GM21786 (cell line): ENCODE results near the gene MAP3K5.
"Not testable (repeated sequence)": the region's sequence is repeated elsewhere in the genome, so short reads cannot be mapped to it uniquely, and the experiment has no call there.

Experiments used
- ATAC-seq: cut with Tn5 transposase; IDR thresholded peaks from one replicate; pipeline ENCODE4 v1.9.1; 2021; ENCODE audit not compliant: unreplicated experiment

The MAP3K5 gene

DNA sequence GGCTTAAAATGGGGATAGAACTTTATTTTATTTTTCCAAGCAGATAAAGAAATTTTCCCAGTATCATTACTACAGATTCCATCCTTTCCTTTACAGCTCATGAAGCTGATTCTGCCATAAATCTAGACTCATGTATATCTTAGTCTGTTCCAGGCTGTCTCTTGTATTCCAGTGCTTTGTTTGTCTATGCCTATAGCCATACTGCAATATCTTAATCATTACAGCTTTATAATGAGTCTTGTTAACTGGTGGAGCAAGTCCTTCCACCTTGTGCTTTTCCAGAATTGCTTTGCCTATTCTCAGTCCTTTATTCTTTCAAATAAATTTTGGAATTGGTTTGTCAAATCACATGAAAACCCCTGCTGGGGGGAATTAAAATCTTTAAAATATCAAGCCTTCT is 99.2 kb downstream of the MAP3K5 start:
- ATAC-seq, result no peak

GRCh38 chr6:136687894-136688293 is 104.4 kb downstream of the MAP3K5 start:
- ATAC-seq, result not testable (repeated sequence)

DNA sequence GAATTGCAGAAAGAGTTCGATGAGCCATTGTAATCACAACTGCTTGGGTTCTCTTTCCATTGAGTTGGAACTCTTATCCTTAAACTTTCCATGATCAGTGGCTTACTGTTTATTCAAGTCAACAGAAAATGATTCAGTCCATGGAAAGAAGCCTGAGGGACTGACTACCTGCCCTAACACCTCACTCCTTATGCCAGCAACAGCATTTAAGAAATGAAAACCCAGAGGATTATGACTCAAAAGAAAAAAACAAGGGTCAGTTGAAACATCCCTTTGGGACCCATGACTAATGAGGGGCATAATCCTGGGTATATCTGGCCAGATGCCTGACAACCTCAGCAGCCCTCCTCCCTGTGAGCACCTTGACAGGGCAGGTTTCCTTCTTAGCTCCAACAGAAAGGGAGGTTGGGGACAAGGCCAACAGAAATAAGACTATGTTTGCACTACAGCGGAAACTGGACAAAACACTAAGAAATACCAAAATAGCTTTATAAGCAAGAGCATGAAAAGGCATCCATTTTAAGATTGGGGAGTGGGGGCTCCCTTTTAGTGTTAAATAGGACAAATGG is 106.7 kb downstream of the MAP3K5 start:
- ATAC-seq, result no peak

- ATAC-seq, result no peak
These were observed 107.8 kb downstream of the MAP3K5 start for GRCh38 chr6:136684466-136684865.

DNA sequence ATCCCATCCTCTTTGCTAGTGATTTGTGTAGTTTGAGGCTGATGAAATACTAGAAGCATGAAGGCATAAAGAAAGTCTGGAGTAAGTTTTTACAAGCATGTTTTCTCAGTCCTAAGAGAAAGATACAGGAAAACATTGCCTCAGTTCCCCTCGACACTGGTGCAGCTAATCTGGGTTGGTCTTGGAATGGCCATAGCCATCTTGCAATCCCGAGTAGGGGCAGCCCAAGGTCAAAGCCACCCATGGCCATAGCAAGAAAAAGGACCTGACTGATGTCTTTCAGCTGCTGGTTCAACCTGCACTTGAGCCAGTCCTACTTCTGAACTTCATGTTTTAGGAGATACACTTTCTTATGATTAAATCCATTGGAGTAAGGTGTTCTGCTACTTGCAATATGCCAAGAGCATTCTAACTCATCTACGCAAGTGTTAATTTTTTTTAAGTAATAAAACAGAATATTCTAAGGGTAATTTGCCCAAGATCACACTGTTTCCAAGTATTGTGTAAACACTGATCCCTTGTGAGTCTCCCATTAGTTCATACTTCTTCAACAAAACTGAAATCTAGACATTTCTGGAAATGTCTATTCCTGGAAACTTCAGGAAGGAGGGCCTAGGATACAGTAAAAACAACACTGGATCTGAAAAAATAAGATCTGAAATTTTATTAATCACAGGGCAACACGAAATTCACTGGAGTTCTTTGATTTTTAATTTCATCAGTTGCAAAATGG is 108.9 kb downstream of the MAP3K5 start:
- ATAC-seq, result no peak

GRCh38 chr6:136682292-136682691 is 110.0 kb downstream of the MAP3K5 start:
- no peak for ATAC-seq

- no peak for ATAC-seq
These were observed 114.5 kb downstream of the MAP3K5 start for GRCh38 chr6:136677822-136678221.

DNA sequence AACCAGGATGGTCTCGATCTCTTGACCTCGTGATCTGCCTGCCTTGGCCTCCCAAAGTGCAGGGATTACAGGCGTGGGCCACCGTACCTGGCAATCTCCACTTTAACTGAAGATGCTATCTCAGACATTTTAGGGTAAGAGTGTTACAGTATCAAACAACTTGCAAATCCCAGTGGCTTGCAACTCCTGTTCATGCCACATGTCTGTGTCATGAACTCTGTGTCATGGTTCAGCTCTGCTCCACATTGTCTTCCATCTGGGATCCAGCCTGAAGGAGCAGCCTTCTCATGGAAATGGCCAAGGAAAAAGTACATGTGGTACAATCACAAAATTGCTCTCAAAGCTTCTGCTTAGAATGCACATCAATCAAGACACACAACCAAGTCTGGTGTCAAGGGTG is 114.9 kb downstream of the MAP3K5 start:
- ATAC-seq, result no peak

DNA sequence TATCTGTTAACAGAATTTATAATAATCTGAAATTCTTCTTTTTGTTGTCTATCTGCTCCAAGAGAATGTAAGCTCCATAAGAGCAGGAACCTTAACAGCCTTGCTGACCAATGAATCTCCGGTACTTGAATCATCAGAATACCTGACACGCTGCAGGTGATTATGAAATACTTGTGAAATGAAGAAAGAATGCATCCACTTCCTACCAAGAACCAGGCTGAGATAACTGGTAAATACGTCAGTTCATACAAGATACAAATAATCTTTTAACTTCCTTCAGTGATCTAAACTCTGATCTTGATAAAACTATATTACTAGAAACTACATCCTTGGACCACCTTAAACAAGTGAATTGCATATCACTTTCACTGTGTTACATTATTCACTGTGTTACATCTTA is 116.2 kb downstream of the MAP3K5 start:
- no peak for ATAC-seq

DNA sequence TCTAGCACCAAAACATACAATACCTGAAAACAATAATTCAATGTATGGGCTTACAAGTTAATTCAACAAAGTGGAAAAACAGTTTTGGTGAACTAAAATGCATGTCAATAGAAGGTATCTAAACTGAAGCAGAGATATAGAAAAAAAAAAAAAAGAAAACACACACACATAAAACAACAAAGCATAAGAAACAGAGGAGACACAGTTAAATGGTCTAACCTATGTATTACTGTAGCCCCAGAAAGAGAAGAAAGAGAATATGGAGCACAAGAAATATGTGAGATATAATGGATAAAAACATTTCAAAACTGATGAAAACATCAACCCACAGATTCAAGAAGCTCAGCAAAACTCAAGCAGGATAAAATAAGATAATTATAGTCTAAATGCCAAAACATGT is 118.7 kb downstream of the MAP3K5 start:
- ATAC-seq, result no peak

DNA sequence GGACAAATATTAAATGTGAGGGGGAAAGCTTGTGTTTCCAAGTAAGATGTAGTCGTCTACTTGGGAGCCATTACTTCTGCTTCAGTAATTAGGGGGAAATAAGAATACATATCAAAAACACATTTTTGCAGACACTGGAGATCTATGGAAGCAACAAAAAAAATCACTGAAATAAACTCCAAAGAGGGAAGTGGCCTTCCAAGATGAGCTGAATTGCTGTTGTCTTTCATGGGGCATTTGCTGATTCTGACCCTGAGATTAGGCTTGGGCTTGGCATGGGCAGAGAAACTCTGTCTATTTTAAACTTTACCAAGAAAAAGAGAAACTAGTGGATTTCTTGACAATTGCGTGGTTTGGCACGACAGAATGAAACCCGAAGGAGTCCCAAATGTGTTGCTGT is 120.1 kb downstream of the MAP3K5 start:
- ATAC-seq, result no peak

- no peak for ATAC-seq
These were observed 123.0 kb downstream of the MAP3K5 start for GRCh38 chr6:136669299-136669699.

DNA sequence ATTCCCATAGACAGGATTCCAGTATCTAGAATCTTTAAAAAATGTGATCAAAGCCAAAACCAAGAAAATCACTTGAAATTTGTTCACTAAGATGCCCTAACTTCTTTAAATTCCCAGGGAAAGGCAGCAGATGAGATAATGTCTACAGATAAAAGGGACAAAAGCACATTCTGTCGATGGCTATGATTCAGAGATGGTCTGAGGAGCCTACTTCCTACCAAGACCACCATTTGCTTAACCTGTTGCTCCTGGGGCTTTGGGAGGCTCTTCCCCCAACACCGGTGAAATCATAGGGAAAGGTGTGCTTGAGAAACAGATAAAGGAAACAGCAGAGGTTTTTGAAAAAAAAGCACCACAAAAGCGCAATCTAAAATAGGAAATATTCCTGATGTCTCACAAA is 123.7 kb downstream of the MAP3K5 start:
- ATAC-seq, result no peak

- ATAC-seq, result no peak
These were observed 126.2 kb downstream of the MAP3K5 start for GRCh38 chr6:136666041-136666440.

DNA sequence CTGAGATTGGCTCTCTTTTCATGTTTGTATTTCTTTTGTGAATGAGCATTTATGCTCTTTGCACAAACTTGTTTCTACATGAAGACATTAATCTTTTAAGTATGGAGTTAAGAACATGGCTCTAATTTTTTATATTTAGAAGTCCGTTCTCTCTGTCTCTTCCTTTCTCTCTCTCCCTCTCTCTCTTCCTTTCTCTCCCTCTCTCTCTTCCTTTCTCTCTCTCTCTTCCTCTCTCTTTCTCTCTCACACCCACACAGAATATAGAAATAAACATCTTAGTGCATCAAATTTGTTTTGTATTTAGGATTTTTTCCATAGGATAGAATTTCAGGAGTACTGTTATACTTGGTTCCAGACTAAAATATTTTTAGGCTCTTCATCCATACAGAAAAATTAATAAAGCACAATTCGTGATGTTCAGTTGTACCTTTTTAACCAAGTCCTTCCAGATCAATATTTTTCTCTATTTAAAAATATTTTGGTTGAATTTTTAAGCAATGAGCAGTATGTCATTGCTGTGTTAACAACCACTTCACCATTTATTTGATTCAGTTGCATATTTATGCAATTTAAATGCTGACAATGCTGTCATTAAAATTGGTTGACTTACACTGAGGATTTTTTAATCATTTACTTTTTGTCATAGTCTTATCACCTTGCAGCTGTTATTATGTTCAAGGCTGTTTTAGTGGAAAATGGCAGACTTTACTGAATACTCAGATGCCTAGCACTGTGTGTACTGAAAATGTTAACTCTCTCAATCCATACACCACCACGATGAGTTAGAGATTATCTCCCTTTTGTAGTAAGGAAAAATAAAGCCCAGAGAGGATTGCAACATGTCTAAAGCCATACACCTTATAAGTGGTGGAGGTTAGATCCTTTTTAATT is 129.7 kb downstream of the MAP3K5 start:
- no peak for ATAC-seq

DNA sequence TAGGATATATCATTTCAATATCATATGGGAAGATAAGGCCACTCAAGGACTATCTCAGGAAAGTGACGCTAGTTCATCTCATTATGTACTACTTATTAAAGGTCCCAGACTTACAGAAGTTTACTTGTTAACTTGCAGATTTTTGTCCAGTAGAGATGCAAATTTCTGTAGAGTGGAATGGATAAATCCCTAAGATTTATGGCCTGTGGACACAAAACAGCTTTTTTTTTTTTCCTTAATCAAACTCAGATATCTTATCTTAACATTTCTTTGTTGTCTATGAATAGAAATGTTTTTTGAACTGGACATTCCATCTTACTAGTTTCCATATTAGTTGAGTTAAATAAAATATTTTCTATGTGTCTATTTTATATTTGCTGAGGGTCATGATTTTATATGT is 131.6 kb downstream of the MAP3K5 start:
- ATAC-seq, result no peak

DNA sequence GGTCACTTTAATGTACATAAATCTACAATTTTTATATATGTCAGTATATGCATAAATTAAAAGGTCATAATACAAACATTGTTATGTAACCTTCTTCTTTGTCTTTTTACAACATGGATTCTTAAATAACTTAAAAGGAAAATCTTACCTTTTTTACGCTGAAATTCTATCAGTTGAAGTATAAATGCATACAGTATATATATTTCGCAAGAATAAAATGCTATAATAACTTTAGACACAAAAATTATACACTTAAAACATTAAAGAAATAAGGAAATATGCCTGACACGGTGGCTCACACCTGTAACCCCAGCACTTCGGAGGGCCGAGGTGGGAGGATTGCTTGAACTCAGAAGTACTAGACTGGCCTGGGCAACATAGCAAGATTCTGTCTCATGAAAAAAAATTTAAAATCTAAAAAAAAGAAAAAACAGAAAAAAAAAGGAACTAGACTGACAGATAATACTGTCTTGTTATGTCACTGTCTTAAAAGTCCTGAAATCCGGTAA is 132.2 kb downstream of the MAP3K5 start:
- ATAC-seq, result no peak

DNA sequence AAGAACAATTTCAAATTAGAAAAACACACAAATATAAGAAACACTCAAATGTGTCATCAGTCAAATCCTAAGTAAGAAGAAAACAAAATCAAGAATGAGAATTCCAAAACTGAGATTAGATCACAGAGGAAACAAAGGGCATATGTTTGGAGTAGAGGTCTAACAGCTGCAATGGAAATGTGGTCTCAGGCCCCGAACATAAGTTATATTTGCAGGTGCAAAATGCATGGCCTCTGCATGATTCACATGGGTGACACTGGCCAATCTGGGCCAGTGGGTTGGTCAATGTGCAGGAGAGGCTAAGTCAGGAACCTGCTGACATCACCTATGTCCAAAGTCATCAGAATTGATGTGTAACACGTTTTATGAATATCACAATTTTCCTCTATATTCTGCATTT is 133.6 kb downstream of the MAP3K5 start:
- no peak for ATAC-seq

GRCh38 chr6:136657666-136658065 is 134.6 kb downstream of the MAP3K5 start:
- no peak for ATAC-seq

DNA sequence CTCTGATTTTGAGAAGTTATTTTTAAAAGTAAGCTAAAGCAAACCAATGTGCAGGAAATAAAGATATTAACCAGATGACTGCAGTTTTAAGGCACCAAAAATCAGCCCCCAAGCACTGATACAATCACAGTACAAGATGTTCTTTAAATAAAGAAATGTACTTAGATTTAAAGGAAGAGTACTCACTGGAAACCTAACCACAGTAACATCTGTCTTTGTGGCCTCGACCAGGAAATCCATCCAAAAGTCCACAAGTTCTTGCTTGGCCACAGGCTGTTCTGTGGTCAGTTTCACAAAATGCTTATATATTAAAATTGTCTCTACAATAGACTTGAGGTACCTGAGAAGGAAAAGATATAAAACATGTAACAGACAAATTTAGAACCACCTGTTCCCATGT is 136.2 kb downstream of the MAP3K5 start:
- ATAC-seq, result no peak

DNA sequence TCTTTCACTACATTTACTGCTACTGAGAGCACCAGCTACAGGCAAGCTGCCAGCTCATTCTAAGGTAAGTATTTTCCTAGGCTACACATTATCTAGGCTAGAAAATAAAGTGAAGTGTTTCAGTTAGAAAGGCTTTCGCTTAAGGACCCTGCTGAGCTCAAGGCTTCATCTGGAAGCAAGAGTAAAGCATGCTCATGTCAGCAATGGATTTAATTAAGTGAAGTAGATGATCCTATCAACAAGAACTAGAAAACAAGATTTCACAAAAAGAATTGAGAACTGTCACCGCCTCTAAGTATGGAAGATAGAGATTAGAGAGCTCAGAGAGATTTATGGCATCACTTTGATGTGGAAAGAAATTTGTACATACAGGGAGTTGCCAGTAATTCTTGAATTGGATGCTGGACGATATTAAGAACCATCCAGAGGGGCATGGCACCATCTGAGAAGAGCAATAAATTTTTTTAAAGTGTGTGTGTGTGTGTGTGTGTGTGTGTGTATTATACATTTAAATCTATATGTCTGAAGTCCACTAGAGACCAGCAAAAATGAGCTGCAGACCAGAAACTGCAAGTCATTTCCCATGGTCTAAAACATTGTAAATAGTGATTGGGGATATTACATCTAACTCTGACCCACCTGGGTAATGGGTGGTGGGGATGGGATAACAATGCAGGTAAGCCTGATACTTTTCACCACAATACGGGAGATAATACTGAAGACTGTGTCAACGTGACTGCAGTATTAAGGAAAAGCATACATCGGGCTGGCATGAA is 136.8 kb downstream of the MAP3K5 start:
- ATAC-seq, result no peak
